ENCODE data around the gene CEND1.

- no peak for TF ChIP-seq YY1 (IDR thresholded peaks at IDR 0.05; ENCODE audit: insufficient read depth, insufficient read length)
- no peak for TF ChIP-seq SUZ12 (IDR thresholded peaks at IDR 0.05; ENCODE audit: extremely low read depth, insufficient read depth, insufficient read length)
These were observed 26.0 kb upstream of the CEND1 start for GRCh38 chr11:815675-816432.

Measured in NT2/D1 (cell line).